Measurements from ENCODE around the gene RND1.

GRCh38 chr12:48812389-48812788 is 53.3 kb downstream of the RND1 start:
- no peak for TF ChIP-seq CTCF (optimal IDR thresholded peaks at IDR 0.05 in 1 of 3, IDR thresholded peaks at IDR 0.05 in 1 of 3, conservative IDR thresholded peaks at IDR 0.05 in 1 of 3; ENCODE audit: extremely low read depth in 1 of 3, insufficient read depth in 2 of 3, low read length in 3 of 3)
- no peak for TF ChIP-seq EZH2 (IDR thresholded peaks at IDR 0.05; ENCODE audit: low read length)

Measured in keratinocyte (primary cell).